HG02678 (cell line): Measurements from ENCODE around the gene FARP1.
"Not testable (repeated sequence)": the region's sequence is repeated elsewhere in the genome, so short reads cannot be mapped to it uniquely, and the experiment has no call there.

Source experiments
- ATAC-seq: cut with Tn5 transposase; IDR thresholded peaks from one replicate; pipeline ENCODE4 v1.9.1; 2021; ENCODE audit warnings: mild to moderate bottlenecking, moderate library complexity; ENCODE audit not compliant: unreplicated experiment

FARP1 gene

DNA sequence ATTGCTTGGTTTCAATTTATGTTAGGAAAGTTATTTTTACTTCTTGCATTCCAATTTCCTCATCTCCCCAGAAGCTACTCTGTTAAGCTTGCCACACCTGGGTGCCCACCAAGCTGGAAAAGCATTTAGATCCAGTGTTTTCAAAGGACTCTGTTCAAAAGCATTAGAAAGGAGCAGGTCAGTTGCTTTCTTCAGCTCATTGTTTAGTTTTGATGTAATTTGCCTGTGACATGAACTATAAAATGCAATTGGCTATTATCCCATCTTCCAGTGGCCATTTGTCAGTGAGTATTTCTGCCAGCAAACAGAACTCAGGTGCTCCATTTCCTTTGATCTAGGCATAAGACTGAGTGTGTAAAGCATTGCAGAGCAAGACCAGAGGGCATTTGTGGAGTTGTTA is 80.8 kb downstream of the FARP1 start:
- no peak for ATAC-seq

DNA sequence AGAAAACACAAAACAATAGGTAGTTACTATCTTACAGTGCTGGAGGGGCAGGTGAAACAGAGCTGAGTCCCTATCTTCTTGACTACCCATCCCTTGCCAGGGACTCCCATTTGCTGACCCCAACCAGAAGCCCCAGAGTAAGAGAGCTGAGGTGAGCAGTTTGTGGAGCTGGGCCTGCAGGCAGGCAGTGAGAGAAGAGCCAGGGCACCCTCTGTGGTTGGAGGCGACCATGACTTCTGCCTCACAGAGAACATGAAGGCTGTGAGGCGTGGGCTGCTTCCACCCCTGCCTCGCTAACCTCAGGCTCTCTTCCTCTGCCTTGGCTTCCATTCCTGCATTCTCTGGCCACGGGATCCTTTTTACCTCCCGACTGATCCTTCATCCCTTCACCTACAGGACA is 81.7 kb downstream of the FARP1 start:
- ATAC-seq = no peak

DNA sequence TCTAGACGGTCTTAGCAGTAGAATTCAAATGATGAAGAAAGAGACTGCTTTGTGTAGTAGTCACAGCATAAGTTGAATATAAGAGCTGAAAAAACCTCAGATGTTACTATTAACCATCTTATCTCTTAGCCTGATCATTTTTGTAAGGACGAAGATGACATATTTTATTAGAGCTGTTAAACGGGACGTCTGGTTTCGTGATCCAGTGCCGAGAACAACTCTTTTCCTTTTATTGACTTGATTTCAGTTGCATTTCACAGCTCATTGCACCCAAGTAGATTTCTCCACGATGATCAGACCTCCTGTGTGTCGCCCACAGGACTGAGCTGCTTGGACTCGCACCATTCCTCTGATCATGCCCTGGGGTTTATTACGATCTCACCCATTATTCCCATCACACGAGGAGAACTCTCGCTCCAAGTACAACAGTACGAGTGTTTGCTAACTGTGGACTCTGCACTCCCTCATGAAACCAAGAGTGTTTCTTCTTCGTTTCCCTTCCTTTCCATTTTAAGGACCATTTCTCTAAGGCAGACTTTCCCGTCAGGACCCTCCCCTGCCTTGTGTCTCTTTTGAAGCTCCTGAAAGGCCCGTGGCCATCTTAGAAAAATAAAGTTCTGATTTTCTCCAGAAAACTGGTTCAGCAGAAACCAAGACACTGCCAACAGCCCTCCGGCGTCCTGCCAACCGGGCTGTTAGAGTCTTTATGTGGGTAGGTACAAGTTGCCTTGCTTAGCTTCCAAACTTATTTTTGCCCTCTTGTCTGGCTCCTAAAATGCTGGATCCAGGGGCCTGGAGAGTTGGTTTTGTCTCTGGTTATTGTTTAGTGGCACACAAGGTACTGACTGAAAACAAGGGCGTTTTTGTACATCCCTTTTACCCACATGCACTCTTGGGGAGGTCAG is 82.4 kb downstream of the FARP1 start:
- ATAC-seq = no peak

DNA sequence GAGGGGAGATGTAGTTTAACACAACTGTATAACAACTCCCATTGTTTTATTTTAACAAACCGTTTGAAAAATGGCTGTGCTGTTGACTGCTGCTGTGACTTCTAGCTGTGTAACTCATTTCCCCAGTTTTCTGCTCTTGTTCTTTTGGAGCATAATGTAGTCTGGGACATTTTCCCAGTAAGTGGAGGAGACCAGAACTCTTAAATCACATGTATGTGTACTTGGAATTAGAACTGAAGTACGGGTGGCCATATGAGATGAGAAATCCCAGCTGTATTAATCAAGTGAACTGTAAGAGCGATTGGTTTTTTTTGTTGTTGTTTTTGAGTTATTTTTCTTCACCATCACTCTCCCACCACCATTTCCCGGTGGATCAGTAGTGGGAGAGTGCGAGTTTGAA is 83.6 kb downstream of the FARP1 start:
- ATAC-seq = no peak

DNA sequence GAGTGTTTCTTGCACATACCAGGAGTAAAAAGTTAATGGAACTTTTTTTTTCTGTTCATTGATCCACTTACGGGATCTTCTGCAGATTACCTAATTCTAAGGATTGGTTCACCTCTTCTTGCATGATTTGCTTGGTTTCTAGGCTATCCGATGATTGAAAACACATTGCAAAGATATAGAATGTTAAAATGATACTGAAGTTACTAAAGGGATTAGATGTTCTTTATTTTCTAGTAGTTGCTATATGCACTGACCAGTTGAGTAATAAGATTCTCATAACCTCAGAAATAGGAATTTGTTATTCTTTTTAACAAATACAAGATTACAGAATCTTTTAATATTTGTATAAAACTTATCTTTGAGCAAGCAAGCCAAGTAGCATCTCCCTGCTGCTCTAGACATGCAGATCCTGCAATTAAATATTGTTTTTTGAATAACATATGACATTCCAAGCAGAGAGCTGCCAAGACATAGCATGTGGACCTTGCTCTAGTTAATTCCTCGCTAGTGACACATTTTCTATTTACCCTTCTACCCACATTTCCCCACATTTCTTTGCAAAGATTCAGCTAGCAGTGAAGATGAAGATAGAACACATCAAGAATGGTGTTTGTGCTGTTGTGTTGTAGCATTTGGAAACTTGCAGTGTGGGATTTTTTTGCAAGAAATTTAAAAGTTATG is 85.9 kb downstream of the FARP1 start:
- no peak for ATAC-seq

DNA sequence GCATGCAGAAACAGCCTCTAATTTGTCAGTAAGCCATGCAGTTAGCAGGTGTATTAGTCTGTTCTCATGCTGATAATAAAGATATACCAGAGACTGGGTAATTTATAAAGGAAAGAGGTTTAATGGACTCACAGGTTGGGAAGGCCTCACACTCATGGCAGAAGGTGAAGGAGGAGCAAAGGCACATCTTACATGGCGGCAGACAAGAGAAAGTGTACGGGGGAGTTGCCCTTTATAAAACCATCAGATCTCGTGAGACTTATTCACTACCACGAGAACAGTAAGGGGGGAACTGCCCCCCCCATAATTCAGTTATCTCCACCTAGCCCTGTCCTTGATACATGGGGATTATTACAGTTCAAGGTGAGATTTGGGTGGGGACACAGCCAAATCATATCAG is 87.9 kb downstream of the FARP1 start:
- not testable (repeated sequence) for ATAC-seq

DNA sequence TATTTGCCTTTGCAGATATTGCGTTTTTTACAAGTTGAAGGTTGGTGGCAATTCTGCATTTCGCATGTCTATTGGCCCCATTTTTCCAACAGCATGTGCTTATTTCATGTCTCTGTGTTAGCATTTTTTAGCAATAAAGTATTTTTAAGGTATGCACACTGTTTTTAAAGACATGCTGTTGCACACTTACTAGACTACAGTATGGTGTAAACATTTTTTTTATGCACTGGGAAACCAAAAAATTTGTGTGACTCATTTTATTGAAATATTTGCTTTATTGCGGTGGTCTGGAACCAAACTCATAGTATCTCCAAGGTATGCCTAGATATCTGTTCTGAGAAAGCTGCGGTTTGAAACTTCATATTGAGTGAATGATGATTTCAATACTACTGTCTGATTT is 89.6 kb downstream of the FARP1 start:
- ATAC-seq = no peak

DNA sequence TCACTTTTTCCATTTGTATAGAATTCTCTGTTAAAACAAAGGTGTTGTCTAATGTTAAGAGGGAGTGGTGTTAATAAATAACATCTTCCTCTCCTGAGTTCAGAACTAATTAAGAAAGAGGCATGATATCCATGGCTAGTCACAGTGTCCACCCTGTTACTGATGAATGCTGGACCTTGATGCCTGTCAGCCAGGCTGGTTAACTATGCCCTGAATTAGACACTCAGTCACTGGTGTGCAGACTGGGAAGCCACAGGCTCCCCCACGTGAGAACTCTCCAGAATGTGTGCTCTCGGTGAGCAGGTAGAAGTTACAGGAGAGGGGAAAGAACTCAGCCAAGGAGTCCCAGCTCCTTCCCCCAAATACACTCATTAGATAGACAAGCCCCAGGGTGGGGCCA is 90.2 kb downstream of the FARP1 start:
- no peak for ATAC-seq

DNA sequence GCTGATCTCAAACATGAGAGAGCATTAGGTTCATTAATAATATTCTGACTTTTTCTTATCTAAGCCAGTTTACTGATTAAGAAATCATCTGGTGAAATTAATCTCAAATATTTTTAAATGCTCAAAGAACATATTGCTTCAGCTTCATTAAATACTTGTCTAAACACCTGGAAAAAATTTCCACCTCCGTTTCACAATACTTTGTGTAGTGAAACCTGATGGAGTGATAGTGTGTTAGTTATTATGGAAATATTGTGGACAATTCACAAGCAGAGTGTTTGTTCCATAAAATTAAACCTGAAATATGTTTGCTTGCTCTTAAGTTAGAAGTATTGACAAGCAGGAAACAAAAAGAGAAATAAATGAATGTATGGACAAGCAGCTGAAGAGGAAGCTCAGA is 91.5 kb downstream of the FARP1 start:
- ATAC-seq = no peak

DNA sequence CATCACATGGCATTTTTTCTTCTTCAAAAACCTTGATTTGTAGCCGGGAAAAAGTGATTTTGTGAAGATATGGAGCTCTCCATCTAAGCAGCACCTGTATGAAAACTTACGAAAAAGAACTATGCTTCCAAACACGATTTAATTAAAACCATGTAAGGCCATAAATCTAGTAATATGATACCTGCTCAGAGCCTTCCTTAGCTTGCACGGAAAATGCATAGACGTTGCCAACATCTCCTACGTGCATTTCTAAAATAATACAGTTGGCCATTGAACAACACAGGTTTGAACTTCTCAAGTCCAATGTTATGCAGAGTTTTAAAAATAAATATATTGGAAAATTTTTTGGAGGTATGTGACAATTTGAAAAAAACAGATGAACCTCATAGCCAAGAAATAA is 93.3 kb downstream of the FARP1 start:
- ATAC-seq = no peak

DNA sequence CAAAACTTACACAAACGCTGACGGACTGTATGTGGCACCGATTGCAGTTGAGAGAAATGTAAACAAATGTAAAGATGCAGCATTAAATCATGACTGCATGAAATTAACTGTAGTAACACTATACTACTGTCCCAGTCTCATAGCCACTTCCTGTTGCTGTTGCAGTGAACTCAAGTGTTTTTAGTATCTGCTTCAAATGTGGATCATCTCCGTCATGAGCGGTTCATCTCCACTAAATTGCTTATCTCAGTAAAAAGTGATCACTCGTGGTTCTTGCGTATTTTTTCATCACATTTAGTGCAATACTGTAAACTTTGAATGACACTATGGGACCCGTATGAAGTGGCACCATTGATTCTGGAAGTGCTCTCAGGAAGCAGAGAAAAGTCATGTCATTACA is 94.4 kb downstream of the FARP1 start:
- ATAC-seq = no peak

DNA sequence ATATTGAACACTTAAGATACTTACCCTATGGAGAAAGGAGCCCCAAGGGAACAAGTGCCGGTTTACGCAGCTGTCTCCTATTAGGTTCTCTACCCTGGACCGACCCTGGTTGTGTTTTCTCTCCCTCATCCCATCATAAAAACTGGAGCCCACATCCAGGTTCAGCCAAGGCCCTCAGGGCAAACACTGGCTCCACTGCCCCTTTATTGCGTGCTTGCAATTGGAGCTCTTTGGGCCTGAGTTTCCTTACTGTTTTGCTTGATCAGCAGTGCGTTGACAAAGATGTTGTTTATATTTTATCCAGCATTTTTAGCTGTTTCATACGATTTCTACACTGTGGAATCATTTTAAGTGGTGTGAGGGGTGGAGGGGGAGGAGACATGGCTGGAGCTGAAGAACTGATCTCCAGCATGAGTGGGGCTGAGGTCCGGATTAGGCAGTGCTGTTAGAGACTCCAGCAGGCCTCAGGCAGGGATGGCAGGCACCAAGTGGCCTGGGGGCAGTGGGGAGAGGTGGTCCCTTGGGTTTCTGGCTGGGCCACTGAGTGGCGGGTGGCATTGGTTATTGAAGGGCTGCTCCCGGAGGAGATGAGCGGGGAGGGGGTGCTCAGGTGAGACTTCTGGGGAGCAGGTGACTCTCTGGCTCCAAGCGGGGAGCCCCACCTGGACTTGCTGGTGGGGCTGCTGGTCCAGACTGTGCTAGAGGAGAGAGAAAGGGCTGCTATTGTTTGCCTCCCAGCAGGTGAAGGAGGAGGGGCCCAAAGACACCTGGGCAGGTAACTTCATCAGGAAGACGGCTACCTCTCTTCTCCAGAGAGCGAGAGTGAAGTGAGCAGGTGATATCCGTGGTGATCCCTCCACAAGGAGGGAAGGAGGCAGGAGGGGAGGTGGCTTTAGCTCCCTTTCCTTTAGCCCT is 96.5 kb downstream of the FARP1 start:
- ATAC-seq = no peak

DNA sequence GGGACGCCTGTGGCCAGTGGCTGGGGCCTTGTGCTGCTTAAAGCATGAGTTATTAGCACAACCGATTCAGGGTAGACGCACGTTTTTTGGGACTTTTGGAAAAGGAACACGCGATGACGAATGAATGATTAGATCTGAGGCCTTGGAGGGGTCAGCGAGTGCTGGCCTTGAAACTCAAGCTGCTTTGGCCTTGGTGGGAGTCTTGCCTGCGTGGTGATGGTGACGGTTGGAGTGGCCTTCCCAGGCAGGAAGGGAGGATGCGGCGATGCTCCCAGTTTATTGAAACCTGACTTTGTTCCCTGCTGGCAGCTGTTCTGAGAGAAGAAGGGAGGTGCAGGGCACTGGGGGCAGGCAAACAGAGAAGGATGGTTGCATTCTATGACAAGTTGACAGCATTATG is 97.2 kb downstream of the FARP1 start:
- ATAC-seq = no peak

DNA sequence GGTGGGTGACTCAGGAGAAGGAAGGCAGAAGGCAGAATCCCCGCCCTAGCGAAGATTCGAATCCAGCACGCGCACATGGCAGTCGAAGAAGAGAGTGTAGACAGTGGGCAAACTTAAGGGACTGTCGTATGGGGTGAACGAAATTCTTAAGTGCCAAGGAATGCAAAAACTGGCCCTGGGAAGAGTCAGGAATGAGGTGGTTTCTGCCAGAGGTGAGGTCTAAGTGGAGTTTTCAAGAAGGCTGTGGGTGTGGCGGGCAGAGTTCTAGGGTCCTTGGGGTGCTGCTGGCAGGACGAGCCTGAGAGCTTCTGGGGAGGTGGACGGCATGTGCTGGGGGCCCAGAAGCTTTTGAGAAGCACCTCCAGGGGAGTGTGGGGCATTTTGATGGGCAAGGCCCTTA is 98.1 kb downstream of the FARP1 start:
- no peak for ATAC-seq

DNA sequence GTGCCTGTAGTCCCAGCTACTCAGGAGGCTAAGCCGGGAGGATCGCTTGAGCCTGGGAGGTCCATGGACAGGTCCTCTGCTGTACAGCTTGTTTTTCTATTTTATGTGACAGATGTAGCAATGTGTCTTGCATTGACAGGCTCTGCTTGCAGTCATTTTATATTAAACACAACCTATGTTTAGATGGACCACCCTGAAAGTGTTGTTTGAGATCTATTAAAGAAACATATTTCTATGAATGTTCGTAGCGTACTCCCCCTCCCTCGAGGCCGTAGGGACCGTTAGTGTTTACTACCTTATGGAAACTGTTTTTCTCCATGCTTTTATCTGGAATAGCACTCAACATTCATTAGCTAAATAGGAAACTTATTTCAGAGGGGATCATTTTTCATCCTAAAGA is 99.1 kb downstream of the FARP1 start:
- ATAC-seq = no peak

DNA sequence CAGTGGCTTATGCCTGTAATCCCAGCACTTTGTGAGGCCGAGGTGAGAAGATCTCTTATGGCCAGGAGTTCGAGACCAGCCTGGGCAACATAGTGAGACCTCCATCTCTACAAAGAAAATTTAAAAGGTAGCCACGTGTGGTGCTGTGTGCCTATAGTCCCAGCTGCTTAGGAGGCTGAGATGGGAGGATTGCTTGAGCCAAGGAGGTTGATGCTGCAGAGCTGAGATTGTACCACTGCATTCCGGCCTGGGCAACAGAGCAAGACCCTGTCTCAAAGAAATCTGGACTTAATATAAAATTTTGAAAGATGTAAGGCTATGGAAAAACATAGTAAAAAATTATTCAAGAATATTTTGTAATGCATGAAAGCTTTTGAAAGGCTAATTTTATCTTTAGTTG is 99.5 kb downstream of the FARP1 start:
- ATAC-seq = no peak

DNA sequence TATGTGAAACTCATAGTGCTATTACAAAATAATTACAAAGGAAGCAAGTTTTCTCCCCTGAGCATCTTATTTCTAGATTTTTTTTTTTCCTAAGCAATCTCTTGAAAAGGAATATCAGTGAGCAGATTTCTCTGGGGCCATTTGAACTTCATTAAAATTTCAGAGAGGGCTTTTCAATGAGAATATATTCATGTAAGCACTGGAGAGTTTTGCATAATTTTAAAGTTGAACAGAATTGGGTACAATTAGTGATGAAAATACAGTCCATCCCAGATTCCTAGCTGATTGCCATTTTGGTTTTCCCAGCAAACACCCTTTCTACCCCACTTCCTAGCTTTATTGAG is 101.0 kb downstream of the FARP1 start:
- ATAC-seq = no peak

DNA sequence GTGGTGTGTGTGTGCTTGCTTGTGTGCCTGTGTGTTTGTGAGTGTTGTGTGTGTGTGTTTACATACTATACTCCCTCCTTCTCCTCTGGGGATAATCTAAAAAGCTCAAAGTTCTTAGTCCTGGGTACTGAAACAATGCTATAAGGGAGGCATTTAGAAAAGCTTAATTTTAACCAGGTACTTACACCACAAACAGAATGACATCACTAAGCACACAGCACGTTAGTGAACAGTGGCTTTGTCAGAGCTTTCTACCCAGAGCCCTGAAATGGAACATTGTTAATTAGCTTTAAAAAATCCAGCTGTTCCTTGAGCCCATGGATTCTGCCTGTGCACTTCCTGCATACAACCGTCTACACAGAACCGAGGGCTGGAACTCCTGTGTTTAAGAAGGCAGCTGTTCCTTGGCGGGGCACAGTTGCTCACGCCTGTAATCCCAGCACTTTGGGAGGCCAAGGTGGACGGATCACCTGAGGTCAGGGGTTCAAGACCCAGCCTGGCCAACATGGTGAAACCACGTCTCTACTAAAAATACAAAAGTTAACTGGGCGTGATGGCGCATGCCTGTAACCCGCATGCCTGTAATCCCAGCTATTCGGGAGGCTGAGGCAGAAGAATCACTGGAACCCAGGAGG is 103.8 kb downstream of the FARP1 start:
- no peak for ATAC-seq

DNA sequence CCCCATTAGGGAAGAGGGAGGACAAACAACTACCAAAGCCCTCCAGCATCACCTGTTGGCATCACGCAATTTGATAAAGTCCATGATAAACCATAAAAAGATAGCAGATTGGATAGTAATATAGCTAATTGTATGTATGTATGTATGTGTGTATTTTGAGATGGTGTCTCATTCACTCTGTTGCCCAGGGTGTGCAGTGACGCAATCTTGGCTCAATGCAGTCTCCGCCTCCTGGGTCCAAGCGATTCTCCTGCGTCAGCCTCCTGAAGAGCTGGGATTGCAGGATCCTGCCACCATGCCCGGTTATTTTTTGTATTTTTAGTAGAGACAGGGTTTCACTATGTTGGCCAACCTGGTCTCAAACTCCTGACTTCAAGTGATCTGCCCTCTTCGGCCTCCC is 108.8 kb downstream of the FARP1 start:
- ATAC-seq = no peak

DNA sequence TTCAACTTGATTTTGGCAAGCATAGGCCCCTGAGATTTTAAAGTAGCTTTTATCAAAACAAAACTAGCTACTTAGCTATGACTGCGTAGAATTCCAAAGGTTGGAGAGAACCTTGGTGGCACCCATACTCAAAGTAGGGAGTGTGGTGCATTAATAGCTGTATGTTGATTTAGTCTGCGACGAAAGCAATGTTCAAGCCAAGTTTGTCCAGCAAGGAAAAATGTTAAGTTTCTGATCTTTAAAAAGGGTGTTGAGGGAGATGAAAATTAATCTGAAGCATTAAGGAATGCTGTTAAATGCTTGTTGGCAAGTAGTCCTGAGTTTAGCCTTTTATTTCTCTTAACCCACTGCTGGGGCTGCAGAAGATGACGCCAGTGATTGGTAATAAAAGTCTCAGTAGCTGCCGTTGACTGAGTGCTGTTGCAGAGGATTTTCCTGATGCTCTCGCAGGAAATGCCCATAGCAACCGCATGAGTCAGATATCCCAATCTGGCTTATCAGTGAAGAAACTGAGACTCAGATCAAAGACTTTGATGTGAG is 110.1 kb downstream of the FARP1 start:
- ATAC-seq = no peak

DNA sequence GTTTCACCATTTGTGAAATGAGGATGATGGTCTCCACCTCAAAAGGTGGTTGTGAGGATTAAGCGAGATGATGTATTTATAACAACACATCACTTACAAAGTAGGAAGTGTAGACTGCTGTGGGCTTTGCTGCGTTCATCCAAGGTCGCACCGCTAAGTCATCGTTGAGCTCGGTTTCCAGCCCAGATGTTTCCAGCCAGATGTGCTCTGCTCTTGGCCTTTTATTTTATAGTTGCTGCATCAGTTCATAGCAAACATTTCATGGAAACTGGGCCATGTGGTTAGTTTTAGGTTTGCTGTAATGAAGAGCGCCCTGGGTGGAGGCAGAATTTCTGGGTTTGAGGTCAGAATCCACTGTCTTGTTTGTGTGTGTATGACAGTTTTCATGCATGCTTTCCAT is 110.6 kb downstream of the FARP1 start:
- no peak for ATAC-seq
